ENCODE measurements around the gene FBXO36. TPM values are rescaled to one million over a fixed set of nuclear protein-coding genes. Genes with fewer than 3 reads are reported as not detected.

FBXO36 gene
- total and polyA plus RNA-seq, 2 donors (not counting 3 experiments of a cell fraction or from before 2014, with no cell fraction given), result 0.53 to 1.2 TPM

DNA sequence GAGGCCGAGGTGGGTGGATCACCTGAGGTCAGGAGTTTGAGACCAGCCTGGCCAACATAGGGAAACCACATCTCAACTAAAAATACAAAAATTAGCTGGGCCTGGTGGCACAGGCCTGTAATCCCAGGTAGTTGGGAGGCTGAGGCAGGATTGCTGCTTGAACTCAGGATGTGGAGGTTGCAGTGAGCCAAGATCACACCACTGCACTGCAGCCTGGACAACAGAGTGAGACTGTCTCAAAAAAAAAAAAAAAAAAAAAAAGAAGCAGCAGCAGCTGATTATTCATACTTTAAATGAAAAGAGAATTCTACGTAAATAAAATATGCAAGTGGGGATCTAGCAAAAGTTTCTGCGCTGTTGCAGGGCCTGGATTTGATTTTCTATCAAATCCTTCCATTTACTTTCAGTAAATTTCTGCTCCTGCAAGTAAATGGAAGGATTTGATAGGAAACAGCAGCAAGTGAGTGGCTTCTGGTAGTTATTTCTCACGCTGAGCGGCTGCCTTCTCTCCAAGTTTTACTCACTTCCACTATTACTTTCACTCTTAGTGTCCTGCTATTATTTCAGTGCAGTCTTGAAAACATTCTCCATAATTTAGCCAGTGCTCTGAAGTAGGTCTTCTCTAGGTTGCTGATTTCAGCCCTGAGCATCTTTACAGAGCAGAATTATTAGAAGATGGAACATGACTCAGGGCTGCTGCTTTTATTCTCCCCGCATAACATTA is 78.0 kb downstream of the FBXO36 start:
- DNase-seq (ENCODE audit: low read depth, low spot score), result no peak
- Histone ChIP-seq H3K4me3 (replicated peaks in 1 of 3; ENCODE audit: insufficient read depth in 1 of 3, low read depth in 1 of 3, low read length in 3 of 3) (no peak overlapping the region), H3K9me1 (replicated peaks; ENCODE audit: control insufficient read depth, extremely low read depth, insufficient read depth, low read length) (peaks cover 2% of the 10 kb centered on the region), H4K20me1 (replicated peaks; ENCODE audit: control insufficient read depth, extremely low read depth, insufficient read depth, low read length) (no peaks in the 10 kb centered on the region), H3K9me3 (replicated peaks; ENCODE audit: control insufficient read depth, insufficient read depth, low read length) (no peaks in the 10 kb centered on the region), H3K79me2 (ENCODE audit: control insufficient read depth, insufficient read depth, low read length) (no peaks in the 10 kb centered on the region), H3K4me2 (ENCODE audit: insufficient read depth, low read length) (no peak overlapping the region), H3K27ac (ENCODE audit: insufficient read depth, low read depth, low read length) (no peak overlapping the region), H3K4me1 (ENCODE audit: control insufficient read depth, extremely low read depth, insufficient read depth, low read length) (no peaks in the 10 kb centered on the region), H3K9ac (replicated peaks; ENCODE audit: extremely low read depth, insufficient read depth, low read length) (no peak overlapping the region), H2AFZ (ENCODE audit: low read depth, low read length) (no peak overlapping the region), H3K27me3 (ENCODE audit: control insufficient read depth in 2 of 2, insufficient read depth in 2 of 2, low read length in 2 of 2) (no peaks in the 10 kb centered on the region), H3K36me3 (ENCODE audit: control insufficient read depth in 2 of 2, extremely low read depth in 1 of 2, insufficient read depth in 2 of 2, low read length in 2 of 2) (no peaks in the 10 kb centered on the region)
- intact Hi-C loops (cut with micrococcal nuclease) (no loop called here), dilution Hi-C loops (cut with MboI; ENCODE audit: extremely low pct_ligation_motif_present, low sequenced_read_pairs) (no loop called here)
- BruUV-seq (replicated peaks), result no TSS peak
- no peak for TF ChIP-seq FOS (IDR thresholded peaks at IDR 0.05; ENCODE audit: borderline replicate concordance, insufficient read depth, low read length)
- no peak for TF ChIP-seq POLR2A (IDR thresholded peaks at IDR 0.05; ENCODE audit: low read depth, low read length)
- no peak for TF ChIP-seq MAX (IDR thresholded peaks at IDR 0.05; ENCODE audit: insufficient read depth, insufficient read length)
- no peak for TF ChIP-seq GATA2 (IDR thresholded peaks at IDR 0.05; ENCODE audit: insufficient read depth, insufficient read length, low read depth, low read length)
- no peak for TF ChIP-seq EZH2 (IDR thresholded peaks at IDR 0.05; ENCODE audit: borderline replicate concordance, low read depth, low read length, severe bottlenecking)
- no peak for TF ChIP-seq JUN (IDR thresholded peaks at IDR 0.05; ENCODE audit: borderline replicate concordance, insufficient read depth, insufficient read length, low read depth)
- TF ChIP-seq, protein P1, sequence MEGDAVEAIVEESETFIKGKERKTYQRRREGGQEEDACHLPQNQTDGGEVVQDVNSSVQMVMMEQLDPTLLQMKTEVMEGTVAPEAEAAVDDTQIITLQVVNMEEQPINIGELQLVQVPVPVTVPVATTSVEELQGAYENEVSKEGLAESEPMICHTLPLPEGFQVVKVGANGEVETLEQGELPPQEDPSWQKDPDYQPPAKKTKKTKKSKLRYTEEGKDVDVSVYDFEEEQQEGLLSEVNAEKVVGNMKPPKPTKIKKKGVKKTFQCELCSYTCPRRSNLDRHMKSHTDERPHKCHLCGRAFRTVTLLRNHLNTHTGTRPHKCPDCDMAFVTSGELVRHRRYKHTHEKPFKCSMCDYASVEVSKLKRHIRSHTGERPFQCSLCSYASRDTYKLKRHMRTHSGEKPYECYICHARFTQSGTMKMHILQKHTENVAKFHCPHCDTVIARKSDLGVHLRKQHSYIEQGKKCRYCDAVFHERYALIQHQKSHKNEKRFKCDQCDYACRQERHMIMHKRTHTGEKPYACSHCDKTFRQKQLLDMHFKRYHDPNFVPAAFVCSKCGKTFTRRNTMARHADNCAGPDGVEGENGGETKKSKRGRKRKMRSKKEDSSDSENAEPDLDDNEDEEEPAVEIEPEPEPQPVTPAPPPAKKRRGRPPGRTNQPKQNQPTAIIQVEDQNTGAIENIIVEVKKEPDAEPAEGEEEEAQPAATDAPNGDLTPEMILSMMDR (IDR thresholded peaks at IDR 0.05; ENCODE audit: extremely low read depth in 1 of 2, insufficient read depth in 1 of 2, low read depth in 1 of 2, low read length in 2 of 2), result no peak
- no peak for FAIRE-seq
- ChIA-PET POLR2A (no interaction called here), CTCF (interaction anchor here (1.2 kb wide), 1 partner anchor 8 kb away, joined by 6 read pairs; no protein-coding TSS in a partner anchor)
